Measurements from ENCODE around the gene RNF214.
"Not testable (repeated sequence)": the region's sequence is repeated elsewhere in the genome, so short reads cannot be mapped to it uniquely, and the experiment has no call there.

The RNF214 gene

DNA sequence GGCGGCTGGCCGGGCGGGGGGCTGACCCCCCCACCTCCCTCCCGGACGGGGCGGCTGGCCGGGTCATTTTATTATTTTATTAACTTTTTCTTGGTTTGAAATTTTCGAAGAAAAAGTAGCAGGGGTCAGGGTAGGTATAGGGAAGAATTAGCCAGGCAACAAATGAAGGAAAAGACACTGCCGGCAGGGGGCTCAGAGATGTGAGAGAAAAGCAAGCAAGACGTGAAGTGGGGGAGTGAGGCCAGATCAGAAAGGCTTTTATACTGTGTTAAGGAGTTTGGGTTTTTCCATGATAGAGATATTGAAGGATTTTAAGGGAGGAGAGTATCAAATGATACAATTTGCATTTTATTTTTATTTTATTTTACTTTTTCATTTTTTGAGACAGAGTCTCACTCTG lies 19.0 kb downstream of the RNF214 start:
- H3K36me3 ChIP-seq (ENCODE audit: insufficient read depth, low read length), result peaks cover 28% of the 10 kb centered on the region
- H3K4me3 ChIP-seq (ENCODE audit: low read depth in 1 of 2, low read length in 2 of 2), result no peak overlapping the region
- H3K9ac ChIP-seq (ENCODE audit: low read length), result no peak overlapping the region
- no peaks in the 10 kb centered on the region for H3K27me3 ChIP-seq (ENCODE audit: control insufficient read depth in 1 of 2, insufficient read depth in 2 of 2, low read length in 2 of 2)
- H3K27ac ChIP-seq (ENCODE audit: low read depth, low read length), result no peak overlapping the region
- H3K4me1 ChIP-seq (ENCODE audit: insufficient read depth, low read length), result no peaks in the 10 kb centered on the region
- no peaks in the 10 kb centered on the region for H3K9me3 ChIP-seq (ENCODE audit: low read length)

DNA sequence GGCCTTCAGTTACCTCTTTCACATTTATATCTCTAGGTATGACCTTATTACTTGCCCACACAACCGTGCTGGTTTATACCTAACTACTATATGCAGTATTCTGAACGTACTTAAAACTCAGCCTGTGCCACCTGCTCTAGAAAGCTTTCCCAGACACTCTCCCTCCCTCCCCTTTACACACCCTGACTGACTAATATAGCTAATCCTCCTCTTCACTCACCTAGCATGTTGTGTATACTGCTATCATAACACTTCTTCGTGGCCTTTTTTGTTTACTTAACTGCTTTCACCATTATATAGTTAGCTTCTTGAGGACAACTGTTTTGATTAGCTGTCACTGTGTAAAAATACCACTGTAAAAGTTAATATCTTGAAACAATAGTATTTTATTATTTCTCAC lies 23.5 kb downstream of the RNF214 start:
- no peaks in the 10 kb centered on the region for H3K4me1 ChIP-seq (ENCODE audit: insufficient read depth, low read length)
- no peak overlapping the region for H3K4me3 ChIP-seq (ENCODE audit: low read depth in 1 of 2, low read length in 2 of 2)
- no peaks in the 10 kb centered on the region for H3K27me3 ChIP-seq (ENCODE audit: control insufficient read depth in 1 of 2, insufficient read depth in 2 of 2, low read length in 2 of 2)
- H3K36me3 ChIP-seq (ENCODE audit: insufficient read depth, low read length), result no peaks in the 10 kb centered on the region
- H3K9me3 ChIP-seq (ENCODE audit: low read length), result no peaks in the 10 kb centered on the region
- no peak overlapping the region for H3K9ac ChIP-seq (ENCODE audit: low read length)
- H3K27ac ChIP-seq (ENCODE audit: low read depth, low read length), result no peak overlapping the region

DNA sequence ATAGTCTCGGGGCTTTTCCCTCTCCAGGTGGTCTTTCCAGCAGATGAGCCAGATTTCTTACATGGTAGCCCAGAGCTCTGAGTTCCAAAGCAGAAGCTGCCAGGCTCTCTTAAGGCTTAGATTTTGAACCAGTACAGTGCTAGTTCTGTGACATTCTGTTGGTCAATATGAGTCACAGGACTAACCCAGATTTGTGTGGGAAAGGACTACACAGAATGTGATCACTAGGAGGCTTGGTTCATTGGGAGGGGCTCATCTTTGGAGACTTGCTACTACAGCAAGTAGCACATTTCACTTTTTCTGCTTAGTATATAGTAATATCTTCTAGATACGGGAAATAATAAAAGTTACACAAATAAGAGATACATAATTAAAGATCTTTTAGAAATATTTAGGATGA lies 24.1 kb downstream of the RNF214 start:
- no peak overlapping the region for H3K4me3 ChIP-seq (ENCODE audit: low read depth in 1 of 2, low read length in 2 of 2)
- no peak overlapping the region for H3K27ac ChIP-seq (ENCODE audit: low read depth, low read length)
- no peaks in the 10 kb centered on the region for H3K36me3 ChIP-seq (ENCODE audit: insufficient read depth, low read length)
- no peak overlapping the region for H3K9ac ChIP-seq (ENCODE audit: low read length)
- H3K27me3 ChIP-seq (ENCODE audit: control insufficient read depth in 1 of 2, insufficient read depth in 2 of 2, low read length in 2 of 2), result no peaks in the 10 kb centered on the region
- no peaks in the 10 kb centered on the region for H3K4me1 ChIP-seq (ENCODE audit: insufficient read depth, low read length)
- H3K9me3 ChIP-seq (ENCODE audit: low read length), result no peaks in the 10 kb centered on the region

DNA sequence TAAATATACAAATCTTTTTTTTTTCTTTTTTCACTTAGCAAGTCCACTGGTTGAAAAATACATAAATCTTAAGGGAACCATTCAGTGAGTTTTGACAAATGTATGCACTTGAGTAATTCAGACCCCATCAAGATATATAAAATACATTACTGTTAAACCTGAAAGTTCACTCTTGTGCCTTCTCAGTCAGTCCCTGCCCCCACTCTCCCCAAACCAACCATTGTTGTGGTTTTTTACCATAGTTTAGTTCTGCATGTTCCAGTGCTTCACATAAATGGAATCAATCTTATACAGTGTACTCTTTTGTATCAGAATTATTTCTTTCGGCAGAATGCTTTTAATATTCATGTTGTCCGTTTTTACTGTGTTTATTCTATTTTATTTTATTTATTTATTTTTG lies 26.1 kb downstream of the RNF214 start:
- no peaks in the 10 kb centered on the region for H3K9me3 ChIP-seq (ENCODE audit: low read length)
- H3K9ac ChIP-seq (ENCODE audit: low read length), result no peak overlapping the region
- no peaks in the 10 kb centered on the region for H3K4me1 ChIP-seq (ENCODE audit: insufficient read depth, low read length)
- H3K36me3 ChIP-seq (ENCODE audit: insufficient read depth, low read length), result no peaks in the 10 kb centered on the region
- H3K27me3 ChIP-seq (ENCODE audit: control insufficient read depth in 1 of 2, insufficient read depth in 2 of 2, low read length in 2 of 2), result no peaks in the 10 kb centered on the region
- no peak overlapping the region for H3K27ac ChIP-seq (ENCODE audit: low read depth, low read length)
- H3K4me3 ChIP-seq (ENCODE audit: low read depth in 1 of 2, low read length in 2 of 2), result no peak overlapping the region

DNA sequence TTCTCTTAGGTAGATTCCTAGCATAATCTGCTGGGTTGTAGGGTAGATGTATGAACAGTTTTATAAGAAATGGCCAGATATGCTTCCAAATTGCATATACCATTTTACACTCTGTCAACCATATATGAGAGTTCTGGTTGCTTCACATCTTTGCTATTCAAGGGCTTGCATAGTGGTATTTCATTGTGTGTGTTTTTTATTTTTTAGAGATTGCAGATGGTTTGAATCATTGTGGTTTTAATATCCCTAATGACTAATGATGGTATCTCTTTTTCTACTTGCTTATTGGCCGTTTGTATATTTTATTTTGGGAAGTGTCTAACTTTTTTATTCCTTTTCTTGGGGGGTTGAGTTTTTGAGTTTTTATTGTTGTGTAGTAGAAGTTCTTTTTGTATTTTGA lies 26.9 kb downstream of the RNF214 start:
- no peak overlapping the region for H3K27ac ChIP-seq (ENCODE audit: low read depth, low read length)
- H3K4me3 ChIP-seq (ENCODE audit: low read depth in 1 of 2, low read length in 2 of 2), result no peak overlapping the region
- H3K36me3 ChIP-seq (ENCODE audit: insufficient read depth, low read length), result no peaks in the 10 kb centered on the region
- H3K4me1 ChIP-seq (ENCODE audit: insufficient read depth, low read length), result no peaks in the 10 kb centered on the region
- H3K9ac ChIP-seq (ENCODE audit: low read length), result no peak overlapping the region
- H3K27me3 ChIP-seq (ENCODE audit: control insufficient read depth in 1 of 2, insufficient read depth in 2 of 2, low read length in 2 of 2), result no peaks in the 10 kb centered on the region
- no peaks in the 10 kb centered on the region for H3K9me3 ChIP-seq (ENCODE audit: low read length)

DNA sequence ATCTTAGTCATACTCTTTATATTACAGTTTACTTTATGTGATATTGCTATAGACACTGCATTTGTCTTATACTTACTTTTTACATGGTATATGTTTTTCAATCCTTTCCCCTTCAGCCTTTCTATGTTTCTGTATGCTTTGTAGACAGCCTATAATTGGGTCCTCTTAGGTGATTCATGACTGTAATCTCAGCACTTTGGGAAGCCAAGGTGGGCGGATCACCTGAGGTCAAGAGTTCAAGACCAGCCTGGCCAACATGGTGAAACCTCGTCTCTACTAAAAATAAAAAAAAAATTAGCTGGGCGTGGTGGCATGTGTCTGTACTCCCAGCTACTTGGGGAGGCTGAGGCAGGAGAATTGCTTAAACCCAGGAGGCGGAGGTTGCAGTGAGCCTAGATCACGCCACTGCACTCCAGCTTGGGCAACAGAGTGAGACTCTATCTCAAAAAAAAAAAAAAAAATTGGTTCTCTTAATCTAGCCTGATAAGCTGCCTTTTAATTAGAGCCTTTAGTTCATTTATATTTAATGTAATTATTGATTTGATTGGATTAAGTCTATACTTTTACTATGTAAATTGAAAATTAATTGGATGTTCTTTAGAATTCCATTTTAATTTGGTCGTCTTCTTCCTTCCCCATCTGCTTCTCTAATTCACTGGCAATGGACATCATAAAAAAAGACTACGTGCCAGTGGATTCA lies 32.3 kb downstream of the RNF214 start:
- H3K4me1 ChIP-seq (ENCODE audit: insufficient read depth, low read length); H3K36me3 ChIP-seq (ENCODE audit: insufficient read depth, low read length); H3K27me3 ChIP-seq (ENCODE audit: control insufficient read depth in 1 of 2, insufficient read depth in 2 of 2, low read length in 2 of 2); H3K27ac ChIP-seq (ENCODE audit: low read depth, low read length); H3K9me3 ChIP-seq (ENCODE audit: low read length); H3K9ac ChIP-seq (ENCODE audit: low read length); H3K4me3 ChIP-seq (ENCODE audit: low read depth in 1 of 2, low read length in 2 of 2): not testable (repeated sequence)

DNA sequence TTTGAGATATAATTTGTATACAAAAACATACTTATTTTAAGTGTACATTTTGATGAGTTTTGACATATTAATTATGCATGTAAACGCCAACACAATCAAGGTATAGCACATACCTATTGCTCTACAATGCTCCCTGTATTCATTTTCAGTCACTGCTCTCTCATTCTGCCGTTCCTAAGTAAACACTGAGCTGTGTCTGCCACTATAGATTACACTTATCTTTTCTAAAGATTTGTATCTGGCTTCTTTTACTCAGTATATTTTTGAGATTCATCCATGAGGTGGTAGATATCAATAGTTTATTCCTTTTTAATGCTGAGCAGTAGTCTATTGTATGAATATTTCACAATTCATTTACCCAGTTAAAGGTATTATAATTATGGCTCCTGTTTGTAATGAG lies 33.3 kb downstream of the RNF214 start:
- no peaks in the 10 kb centered on the region for H3K36me3 ChIP-seq (ENCODE audit: insufficient read depth, low read length)
- H3K9ac ChIP-seq (ENCODE audit: low read length), result no peak overlapping the region
- no peaks in the 10 kb centered on the region for H3K27me3 ChIP-seq (ENCODE audit: control insufficient read depth in 1 of 2, insufficient read depth in 2 of 2, low read length in 2 of 2)
- no peaks in the 10 kb centered on the region for H3K9me3 ChIP-seq (ENCODE audit: low read length)
- no peak overlapping the region for H3K4me3 ChIP-seq (ENCODE audit: low read depth in 1 of 2, low read length in 2 of 2)
- no peak overlapping the region for H3K27ac ChIP-seq (ENCODE audit: low read depth, low read length)
- no peaks in the 10 kb centered on the region for H3K4me1 ChIP-seq (ENCODE audit: insufficient read depth, low read length)

DNA sequence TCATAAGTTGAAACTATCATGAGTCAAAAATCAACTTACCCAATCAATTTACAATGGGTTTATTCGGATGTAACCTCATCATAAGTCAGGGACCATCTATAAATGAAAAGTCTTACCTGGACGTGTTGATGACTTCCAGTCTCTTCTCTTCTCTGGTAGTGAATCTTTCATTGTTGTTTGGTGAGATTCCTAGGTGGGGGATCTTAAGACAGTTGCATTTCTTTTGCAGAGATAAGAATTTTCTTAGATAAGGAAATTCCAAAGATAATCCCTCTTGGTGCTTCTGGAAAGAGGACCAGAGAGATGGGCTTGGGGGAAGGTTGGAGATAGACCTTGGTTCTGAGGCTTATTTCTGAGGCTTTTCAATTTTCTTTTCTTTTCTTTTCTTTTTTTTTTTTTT lies 37.4 kb downstream of the RNF214 start:
- no peaks in the 10 kb centered on the region for H3K27me3 ChIP-seq (ENCODE audit: control insufficient read depth in 1 of 2, insufficient read depth in 2 of 2, low read length in 2 of 2)
- H3K4me1 ChIP-seq (ENCODE audit: insufficient read depth, low read length), result no peaks in the 10 kb centered on the region
- H3K9ac ChIP-seq (ENCODE audit: low read length), result no peak overlapping the region
- no peaks in the 10 kb centered on the region for H3K9me3 ChIP-seq (ENCODE audit: low read length)
- no peak overlapping the region for H3K4me3 ChIP-seq (ENCODE audit: low read depth in 1 of 2, low read length in 2 of 2)
- no peaks in the 10 kb centered on the region for H3K36me3 ChIP-seq (ENCODE audit: insufficient read depth, low read length)
- no peak overlapping the region for H3K27ac ChIP-seq (ENCODE audit: low read depth, low read length)

DNA sequence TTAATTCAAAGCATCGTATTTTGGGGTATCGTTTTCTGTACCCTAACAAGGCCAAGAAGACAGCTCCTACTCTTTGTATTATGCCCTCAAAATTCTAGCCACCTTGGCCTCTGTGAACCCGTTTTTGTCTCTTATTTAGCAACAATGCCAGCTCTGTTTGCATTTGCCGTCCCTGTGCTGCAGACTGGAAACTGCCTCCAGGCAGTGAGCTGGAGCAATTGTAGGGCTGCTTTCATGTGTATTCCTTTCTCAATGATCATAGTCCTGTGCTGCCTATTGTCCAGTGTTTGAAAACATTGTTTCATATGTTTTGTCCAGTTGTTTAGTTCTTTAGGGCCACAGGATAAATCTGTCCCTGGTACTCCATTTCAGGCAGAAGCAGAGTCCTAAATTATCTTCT lies 38.7 kb downstream of the RNF214 start:
- H3K27ac ChIP-seq (ENCODE audit: low read depth, low read length), result no peak overlapping the region
- H3K27me3 ChIP-seq (ENCODE audit: control insufficient read depth in 1 of 2, insufficient read depth in 2 of 2, low read length in 2 of 2), result no peaks in the 10 kb centered on the region
- no peaks in the 10 kb centered on the region for H3K9me3 ChIP-seq (ENCODE audit: low read length)
- H3K36me3 ChIP-seq (ENCODE audit: insufficient read depth, low read length), result no peaks in the 10 kb centered on the region
- H3K4me1 ChIP-seq (ENCODE audit: insufficient read depth, low read length), result no peaks in the 10 kb centered on the region
- no peak overlapping the region for H3K9ac ChIP-seq (ENCODE audit: low read length)
- no peak overlapping the region for H3K4me3 ChIP-seq (ENCODE audit: low read depth in 1 of 2, low read length in 2 of 2)

DNA sequence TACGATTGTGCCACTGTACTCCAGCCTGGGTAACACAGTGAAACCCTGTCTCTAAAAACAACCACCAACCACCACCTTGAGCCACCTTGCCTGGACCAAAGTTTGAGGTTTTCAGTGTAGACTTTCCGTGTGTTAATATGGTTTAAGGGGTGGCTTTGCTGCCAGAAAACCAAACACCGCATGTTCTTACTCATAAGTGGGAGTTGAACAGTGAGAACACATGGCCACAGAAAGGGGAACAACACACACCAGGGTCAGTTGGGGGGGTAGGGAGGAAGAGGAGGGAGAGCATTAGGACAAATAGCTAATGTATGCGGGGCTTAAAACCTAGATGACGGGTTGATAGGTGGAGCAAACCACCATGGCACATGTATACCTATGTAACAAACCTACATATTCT lies 39.7 kb downstream of the RNF214 start:
- H3K27ac ChIP-seq (ENCODE audit: low read depth, low read length); H3K4me1 ChIP-seq (ENCODE audit: insufficient read depth, low read length); H3K27me3 ChIP-seq (ENCODE audit: control insufficient read depth in 1 of 2, insufficient read depth in 2 of 2, low read length in 2 of 2); H3K9ac ChIP-seq (ENCODE audit: low read length); H3K9me3 ChIP-seq (ENCODE audit: low read length); H3K36me3 ChIP-seq (ENCODE audit: insufficient read depth, low read length); H3K4me3 ChIP-seq (ENCODE audit: low read depth in 1 of 2, low read length in 2 of 2): not testable (repeated sequence)

DNA sequence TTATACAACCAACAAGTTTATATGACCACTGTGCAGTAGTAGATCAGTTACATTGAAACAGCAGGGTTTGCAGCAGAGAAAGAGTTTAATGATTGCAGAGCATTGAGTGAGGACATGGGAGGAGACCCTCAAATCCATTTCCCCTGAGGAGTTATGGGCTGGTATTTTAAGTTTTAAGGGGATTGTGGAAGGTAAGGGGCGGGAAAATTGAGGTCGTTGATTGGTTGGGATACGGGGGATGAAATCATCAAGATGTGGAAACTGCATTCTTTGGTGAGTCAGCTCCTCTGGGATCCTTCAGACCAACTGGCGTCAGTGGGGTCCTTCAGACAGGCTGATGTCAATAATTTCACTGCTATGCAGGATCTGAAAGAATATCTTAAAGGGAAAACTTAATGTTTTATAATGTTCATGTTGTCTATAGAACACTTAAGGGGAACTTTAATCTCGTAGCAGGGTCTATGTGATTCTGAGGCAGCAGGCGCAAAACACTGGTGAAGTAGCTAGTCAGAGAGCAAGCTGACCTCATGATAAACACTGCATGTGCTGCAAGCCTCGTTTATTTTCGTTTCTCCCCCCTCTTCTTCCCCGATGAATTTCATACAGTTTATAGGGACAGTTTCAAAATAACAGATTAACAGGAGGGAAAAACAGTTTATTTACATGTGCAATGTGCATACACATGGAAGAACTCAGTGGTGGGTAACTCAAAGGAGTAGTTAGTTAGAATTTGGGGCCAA lies 41.2 kb downstream of the RNF214 start:
- Histone ChIP-seq H3K27me3 (ENCODE audit: control insufficient read depth in 1 of 2, insufficient read depth in 2 of 2, low read length in 2 of 2) (no peaks in the 10 kb centered on the region), H3K4me1 (ENCODE audit: insufficient read depth, low read length) (no peaks in the 10 kb centered on the region), H3K27ac (ENCODE audit: low read depth, low read length) (no peak overlapping the region)

DNA sequence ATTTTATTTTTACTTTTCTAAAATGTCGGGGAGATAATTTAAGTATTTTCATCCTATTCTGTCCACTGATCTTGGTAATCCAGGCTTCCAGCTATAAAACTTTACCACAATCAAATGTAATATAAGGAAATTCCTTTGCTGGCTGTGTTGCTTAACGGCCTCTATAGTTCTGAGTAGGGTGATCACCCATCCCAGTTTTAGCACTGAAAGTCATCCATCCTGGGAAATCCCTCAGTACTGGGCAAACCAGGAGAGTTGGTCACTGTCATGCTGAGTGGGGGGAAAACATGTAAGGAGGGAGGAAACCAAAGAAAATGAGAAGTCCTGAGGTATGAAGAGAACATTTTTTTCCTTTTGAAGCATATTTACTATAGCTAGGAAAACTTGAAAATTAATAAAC lies 45.9 kb downstream of the RNF214 start:
- Histone ChIP-seq H3K4me3 (ENCODE audit: low read depth in 1 of 2, low read length in 2 of 2) (no peak overlapping the region), H3K9me3 (ENCODE audit: low read length) (no peaks in the 10 kb centered on the region), H3K36me3 (ENCODE audit: insufficient read depth, low read length) (peaks cover 33% of the 10 kb centered on the region), H3K27ac (ENCODE audit: low read depth, low read length) (no peak overlapping the region), H3K4me1 (ENCODE audit: insufficient read depth, low read length) (no peaks in the 10 kb centered on the region), H3K27me3 (ENCODE audit: control insufficient read depth in 1 of 2, insufficient read depth in 2 of 2, low read length in 2 of 2) (no peaks in the 10 kb centered on the region), H3K9ac (ENCODE audit: low read length) (no peak overlapping the region)

More for the DNA sequence above, 41.2 kb downstream of the RNF214 start:
- no peaks in the 10 kb centered on the region for H3K36me3 ChIP-seq (ENCODE audit: insufficient read depth, low read length)
- H3K9ac ChIP-seq (ENCODE audit: low read length), result no peak overlapping the region
- no peaks in the 10 kb centered on the region for H3K9me3 ChIP-seq (ENCODE audit: low read length)
- H3K4me3 ChIP-seq (ENCODE audit: low read depth in 1 of 2, low read length in 2 of 2), result no peak overlapping the region
